HG02938 (cell line): ENCODE measurements around the gene ADCY4.

Experiments used
- ATAC-seq: cut with Tn5 transposase; IDR thresholded peaks from one replicate; pipeline ENCODE4 v1.9.1; 2021; ENCODE audit warnings: mild to moderate bottlenecking, moderate library complexity; ENCODE audit not compliant: unreplicated experiment

The ADCY4 gene

DNA sequence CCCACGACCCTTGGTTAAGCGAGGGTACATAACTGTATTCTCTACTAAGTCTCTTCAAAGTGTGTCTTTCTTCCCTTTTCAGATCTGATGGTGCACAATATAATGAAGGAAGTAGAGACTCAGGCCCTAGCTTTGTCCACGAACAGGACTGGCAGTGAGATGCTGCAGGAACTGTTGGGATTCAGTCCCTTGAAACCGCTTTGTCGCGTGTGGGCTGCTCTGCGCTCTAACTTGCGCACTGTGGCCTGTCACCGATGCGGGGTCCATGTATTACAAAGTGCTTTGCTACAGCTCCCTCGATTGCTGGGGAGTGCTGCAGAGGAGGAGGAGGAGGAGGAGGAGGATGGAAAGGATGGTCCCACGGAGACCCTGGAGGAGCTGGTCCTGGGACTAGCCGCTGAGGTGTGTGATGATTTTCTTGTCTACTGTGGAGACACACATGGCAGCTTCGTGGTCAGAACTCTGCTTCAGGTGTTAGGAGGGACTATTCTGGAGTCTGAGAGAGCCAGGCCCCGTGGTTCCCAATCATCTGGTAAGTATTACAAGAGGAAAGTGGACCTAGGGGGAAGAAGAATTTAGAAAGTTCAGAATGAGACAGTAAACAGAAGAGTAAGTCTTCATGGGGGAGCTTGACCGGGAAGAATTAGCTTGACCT lies 34.4 kb downstream of the ADCY4 start:
- no peak for ATAC-seq

DNA sequence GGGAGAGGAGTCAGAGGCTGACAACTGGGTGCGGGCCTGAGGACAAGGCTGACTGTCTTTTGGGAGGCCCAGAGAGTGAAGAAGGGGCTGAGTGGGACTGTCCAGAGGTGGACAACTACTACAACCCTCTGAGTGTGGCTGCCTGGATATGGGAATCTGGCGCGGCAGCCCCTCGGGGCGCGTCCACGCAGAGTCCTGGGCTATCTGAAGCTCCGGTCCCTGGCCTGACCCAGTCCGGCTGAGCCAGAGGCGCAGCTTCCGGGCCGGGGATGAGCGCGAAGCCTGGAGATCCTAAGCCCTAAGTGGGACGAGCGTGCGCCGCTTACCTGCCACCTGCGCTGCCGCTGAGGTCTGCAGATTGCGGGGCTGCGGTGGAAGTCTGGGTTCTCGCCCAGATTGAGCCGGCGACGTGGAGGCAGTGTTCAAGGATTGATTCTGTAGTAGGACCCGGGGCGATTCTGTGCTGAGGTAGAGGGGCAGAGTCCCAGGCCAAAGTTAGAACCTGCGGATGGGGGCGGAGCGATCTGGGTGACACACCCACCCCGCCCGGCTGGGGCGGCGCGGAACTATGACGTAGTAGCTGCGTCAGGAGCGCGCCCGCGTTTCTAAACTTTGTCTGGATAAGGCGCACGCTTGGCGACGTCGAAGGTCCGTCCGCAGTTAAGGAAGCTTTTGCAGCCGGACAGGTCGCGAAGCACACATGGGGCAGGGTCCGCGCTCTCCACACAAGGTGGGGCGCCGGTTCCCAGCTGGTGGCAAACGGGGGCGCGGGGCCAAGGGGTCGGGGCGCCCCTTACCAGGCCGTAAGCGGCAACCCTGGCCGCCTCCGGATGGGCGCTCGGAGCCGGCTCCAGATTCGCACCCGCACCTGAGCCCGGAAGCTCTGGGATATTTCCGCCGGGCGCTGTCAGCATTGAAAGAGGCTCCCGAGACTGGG lies 35.3 kb downstream of the ADCY4 start, which contains the start of the genes DHRS1 and NOP9:
Gene DHRS1, minus strand, starts transcription at position 526 of the 937 bp plus-strand sequence. CDS start 674 bp downstream, outside the sequence.
Gene NOP9, plus strand, starts transcription at position 596 of the 937 bp plus-strand sequence. Its CDS starts 105 bp downstream, at position 701.
- ATAC-seq = peak; percentile 63

DNA sequence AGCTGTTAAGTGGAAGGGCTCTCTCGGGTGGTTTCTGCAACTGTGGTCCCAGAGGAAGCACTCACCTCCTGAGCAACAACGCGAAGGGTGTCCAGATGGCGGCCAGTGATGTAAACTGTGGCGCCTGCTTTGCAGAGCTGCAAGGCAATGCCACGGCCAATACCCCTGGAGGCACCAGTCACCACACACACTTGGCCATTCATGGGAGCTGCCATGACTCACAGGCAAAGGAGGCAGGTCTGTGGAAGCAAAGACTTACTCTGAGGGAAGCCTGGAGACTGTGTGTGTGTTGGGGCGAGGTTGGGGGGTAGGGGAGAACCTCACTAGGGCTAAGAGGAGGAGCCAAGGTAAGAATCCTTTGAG lies 36.0 kb downstream of the ADCY4 start:
- no peak for ATAC-seq

DNA sequence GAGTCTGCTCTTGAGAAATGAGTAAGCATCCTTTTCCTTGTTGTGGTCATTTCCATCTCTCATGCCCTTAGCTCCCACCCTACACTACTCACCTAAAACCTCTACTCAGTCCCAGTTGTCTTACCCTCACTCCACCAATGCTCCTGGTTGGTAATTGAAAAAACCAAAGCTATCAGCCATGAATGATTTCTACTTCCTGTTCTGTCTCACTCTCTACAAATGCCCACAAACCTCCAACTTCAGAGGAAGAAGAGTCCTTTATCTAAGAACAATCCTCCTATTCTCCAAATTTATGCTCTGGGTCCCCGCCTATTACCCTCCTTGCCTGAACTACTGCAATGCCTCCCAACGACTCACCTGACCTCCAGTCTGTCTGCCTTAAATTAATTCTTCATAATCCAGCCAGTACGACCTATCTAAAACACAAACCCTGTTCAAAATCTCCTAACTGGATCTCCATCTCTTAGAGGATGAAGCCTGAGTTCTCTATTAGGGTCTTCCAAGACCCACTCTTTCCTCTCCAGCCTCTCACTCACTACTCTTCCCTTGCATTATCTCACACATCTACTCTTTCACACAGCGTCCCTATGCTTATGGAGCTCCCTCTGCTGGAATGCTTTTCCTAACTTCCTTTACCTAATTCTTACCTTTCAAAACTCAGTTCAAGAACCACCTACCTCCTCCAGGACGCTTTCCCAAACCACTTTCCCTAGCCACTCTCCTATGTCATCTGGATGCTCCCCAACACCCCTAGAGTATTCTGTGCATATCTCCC lies 37.5 kb downstream of the ADCY4 start:
- ATAC-seq = peak; percentile 10

DNA sequence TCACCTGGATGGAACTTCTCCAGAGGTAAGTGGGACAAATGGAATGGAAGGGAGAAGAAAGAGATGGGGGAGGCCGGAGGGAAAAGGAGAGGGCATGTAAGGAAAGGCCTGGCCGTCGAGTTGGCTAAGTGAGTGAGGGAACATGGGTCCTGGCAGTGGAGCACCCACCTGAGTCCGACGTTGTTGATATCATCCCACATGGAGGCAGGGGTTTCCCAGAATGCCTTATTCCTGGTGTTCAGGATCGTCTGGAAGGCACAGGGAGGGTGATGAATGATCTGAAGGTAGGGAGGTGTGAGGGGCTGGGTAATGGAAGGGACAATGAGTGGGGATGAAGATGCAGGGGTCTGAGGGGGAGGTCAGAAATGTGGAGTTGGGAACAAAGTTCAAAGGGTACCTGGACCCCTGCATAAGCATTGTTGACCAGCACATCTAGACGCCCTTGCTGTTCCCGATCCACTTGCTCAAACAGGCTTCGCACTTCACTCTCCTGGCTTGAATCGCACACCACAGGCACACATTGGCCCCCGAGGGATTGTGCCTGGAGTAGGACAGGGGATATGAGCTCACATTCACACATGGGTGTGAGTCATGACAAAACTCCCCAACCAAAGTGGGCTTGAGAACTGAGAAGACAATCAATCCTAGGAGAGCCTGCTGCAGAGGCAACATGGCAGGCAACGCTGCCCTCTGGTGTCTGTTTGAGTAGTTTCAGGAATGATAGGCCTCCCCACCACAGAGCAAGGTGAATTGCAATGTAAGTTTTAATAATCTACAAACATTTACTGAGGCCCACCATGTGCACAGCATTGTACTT lies 38.3 kb downstream of the ADCY4 start:
- peak; percentile 49 for ATAC-seq

DNA sequence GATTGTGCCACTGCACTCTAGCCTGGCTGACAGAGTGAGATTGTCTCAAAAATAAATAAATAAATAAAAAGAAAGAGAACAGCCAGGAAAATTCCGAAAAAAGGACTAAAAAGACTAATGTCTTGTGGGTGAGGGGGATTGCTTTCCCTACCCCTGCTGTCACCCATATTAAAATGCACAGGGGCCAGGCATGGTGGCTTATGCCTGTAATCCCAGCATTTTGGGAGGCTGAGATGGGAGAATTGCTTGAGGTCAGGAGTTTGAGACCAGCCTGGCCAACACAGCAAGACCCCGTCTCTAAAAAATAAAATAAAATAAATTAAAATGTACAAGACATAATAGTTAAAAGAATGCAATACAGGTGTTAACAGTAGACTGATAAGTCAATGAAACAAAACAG lies 41.3 kb downstream of the ADCY4 start:
- ATAC-seq = no peak

DNA sequence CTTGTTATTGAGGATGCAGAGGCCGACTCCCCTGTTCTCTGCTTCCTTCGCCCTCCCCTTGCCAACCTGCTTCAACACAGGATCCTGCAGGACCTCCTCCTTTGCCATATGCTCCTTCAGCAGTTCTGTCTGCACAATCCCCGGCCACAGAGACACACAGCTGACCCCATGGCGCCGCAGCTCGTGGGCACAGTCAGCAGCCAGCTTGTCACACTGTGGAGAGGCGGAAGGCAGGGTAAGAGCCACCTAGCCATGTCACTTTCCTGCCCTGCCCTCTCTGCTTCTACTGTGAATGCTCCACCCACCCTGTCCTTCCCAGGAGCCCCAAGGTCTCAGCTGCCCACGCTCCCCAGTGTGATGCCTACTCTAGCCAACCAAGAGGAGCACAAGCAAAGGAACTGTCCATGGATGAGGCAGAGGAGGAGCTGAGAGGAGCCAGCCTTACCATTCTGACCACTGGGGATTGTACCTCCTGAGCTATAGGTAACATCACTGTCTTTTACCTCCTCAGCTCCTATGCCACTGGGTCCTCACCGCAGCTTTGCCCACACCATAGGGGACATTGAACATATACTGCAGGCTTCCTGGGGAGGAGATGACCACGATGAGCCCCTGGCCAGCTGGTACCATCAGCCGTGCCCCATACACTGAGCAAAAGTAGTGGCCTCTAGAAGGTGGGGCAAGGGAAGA lies 42.6 kb downstream of the ADCY4 start:
- no peak for ATAC-seq

DNA sequence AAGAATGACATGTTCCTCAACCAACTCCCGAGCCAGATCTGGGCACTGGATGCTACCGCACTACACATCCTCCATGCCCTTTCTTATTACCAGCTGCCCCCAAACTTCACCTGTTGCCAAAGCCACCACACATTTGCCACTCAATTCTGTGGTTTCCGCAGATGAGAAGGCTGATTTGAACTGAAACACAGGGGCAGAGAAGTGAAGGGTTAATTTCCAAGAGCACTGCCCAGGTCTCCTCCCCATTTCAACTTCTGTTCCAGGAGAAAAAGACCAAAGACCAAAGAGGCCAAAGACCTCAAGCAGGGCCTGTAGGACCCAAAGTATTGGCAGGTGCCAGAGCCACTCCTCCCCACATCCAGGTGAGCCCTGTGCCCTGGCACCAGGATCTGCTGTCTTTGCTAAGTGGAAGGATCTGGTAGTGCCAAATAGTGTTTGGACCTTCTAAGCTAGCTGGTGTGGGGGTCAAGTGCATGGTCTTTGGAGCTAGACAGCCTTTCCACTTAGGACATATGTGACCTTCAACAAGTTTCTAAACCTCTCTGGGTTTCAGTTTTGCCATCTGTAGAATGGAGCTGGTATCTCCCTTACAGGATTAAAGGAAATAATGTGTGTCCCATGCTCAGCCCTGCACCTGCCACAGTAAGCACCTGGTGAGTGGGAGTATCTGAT lies 43.3 kb downstream of the ADCY4 start:
- no peak for ATAC-seq

DNA sequence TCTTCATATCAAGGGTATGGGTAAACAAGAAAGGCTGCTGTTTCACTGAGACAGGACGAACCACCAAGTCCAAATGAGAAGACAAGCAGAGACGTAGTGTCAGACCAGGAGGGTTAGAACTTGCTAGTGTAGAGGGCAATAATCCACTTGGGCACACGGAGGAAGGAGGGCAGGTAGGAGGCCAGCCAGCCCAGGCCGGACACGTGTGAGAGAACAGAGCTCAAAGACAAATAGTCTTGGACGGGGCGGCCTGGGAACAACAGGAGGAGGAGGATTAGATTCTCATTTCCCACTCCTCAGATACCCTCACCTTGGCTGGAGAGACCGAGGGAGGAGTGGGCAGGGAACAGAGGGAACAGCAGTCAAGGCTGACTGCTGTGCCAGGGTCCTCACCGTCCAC lies 44.1 kb downstream of the ADCY4 start:
- no peak for ATAC-seq

DNA sequence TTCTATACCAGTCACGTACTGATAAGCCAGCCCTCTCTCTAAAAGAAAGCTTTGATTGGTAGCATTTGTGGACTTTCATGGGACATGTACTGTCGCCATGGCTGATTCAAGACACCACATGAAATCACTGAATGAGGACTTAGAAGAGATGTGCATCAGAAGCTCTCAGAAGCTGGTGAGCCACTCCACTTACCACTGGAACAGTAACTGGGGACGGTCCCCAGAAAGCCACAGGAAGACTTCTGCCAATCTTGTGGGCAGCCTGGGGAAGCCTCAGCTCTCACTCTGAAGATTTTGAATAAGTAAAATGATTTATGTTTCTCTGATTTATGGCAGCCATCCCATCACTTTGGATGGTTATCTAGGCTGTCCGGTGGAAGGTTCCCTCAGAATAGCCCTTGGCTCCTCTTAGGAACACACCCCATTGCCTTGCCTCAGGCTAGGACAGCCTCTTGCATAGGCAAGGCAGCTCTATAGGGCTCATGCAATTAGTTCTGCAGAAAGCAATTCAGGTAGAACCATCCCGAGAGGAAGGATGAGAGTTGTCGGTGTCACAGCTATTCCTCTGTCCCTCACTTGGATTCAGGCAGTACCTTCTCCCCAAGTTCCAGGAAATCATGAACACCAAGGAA lies 45.1 kb downstream of the ADCY4 start:
- ATAC-seq = no peak

DNA sequence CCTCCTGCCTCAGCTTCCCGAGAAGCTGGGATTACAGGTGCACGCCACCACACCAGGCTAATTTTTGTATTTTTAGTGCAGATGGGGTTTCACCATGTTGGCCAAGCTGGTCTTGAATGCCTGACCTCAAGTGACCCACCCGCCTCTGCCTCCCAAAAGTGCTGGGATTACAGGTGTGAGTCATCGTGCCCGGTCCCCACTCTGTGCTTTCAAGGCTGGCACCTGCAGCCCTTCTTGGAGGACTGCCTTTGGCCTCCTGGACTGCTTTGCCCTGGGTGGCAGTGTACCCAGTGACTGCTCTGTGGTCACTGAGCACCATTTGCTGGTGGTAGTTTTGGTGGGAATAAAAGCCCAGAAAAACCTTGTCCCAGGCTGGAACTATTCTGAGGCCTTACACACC lies 47.9 kb downstream of the ADCY4 start:
- ATAC-seq = no peak

DNA sequence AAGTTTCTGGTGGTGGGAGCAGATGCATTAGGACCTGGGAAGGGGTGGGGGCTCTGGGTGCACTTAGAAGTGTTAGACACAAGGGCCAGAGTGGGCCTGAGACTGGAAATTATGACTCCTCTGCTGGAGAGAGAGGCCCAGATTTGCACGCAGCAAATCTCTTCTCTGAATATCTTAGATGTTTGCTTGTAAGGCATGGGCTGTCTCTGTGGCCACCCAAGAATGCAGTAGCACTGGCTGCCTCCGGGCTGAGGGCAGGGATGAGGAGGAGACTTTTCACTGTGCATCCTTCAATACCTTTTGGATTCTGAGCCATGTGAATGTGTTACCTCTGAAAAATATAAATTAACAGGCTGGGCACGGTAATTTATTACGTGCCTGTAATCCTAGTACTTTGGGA lies 49.5 kb downstream of the ADCY4 start:
- no peak for ATAC-seq

DNA sequence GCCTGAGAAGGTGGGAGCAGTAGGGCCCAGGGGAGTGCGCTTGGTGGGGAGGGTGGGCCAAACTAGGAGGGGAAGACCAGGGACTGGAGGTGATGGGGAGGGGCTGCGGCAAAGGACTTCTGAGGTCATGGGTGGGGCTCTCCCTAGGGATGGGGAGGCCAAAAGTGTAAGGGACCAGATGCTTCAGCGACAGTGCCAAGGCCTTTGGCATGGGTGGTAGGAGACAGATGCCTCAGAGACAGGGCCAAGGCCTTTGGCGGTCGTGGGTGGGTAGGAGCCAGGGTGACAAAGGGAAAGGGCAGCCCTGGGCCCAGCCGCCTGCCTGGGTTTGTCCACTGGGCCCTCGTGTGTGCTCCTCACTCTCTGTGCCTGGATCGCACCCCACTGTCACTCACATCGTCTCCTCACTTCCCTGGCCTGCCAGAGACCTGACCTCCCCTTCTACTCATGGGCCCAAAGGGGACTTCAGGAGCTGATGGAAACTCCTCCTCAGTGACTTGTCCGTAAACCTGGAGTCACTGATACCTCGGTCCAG lies 50.3 kb downstream of the ADCY4 start:
- ATAC-seq = no peak

DNA sequence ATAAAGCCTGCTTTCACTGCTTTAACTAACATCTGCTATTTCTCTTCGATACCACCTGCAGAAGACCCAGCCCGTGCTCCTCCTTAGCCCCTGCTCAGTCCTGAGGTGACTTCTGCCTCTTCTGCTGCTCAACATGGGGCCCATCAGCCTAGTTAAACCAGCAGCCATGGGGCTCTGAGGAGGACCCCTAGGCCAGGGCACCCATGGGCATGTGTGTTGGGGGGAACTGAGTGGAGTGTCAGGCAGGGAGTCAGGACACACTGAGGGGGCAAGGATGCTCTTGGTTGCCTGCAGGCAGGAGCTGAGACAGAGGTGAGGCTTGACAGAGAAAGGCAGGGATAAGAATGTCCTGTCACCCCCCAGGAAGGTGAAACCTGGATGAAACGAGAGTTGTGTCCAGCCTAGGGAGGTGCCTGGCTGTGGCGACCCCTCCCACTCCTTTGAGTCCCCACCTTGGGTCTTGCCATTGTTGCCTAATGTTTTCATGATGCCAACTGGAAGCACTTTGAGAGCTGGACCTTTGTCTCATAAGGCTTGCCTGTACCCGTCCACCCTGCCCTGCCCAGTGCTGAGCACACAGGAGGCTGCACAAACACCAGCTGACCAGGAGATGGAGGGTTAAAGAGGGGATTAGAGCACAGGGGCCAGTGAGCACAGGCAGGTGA lies 50.9 kb downstream of the ADCY4 start:
- ATAC-seq = no peak

DNA sequence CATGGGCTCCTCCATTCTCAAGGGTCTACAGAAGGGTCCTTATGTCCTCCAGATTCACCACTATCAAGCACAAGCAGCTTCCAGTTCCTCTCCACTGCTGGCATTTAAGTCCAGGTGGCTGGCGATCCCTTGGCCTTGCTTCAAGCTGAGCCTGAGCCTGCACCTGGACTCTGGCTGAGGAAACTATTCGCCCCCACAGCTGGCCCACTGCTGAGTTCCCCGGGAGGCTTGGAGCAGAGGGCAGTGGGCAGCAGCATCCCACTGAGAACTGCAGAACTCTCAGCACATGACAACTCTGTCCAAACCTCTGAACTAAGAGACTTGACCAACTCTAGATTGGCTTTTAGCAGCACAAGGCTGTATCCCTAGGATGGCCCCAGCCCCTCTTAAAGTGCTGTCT lies 52.1 kb downstream of the ADCY4 start:
- ATAC-seq = no peak

DNA sequence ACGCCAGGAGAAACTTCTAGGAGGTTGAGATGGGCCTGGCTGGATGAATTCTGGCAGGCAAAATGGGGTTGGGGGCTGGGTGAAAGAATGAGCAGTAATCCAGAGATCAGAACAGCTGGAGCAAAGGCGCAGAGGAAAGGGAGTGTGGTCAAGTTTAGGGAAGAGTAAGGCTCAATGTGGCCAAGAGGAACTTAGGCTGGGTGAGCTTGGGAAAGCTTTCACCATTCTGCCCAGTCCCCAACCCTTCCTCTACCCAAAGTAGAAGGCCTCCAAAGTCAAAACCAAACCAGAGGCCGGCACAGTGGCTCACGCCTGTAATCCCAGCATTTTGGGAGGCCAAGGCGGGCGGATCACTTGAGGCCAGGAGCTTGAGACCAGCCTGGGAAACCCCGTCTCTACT lies 53.2 kb downstream of the ADCY4 start:
- no peak for ATAC-seq

DNA sequence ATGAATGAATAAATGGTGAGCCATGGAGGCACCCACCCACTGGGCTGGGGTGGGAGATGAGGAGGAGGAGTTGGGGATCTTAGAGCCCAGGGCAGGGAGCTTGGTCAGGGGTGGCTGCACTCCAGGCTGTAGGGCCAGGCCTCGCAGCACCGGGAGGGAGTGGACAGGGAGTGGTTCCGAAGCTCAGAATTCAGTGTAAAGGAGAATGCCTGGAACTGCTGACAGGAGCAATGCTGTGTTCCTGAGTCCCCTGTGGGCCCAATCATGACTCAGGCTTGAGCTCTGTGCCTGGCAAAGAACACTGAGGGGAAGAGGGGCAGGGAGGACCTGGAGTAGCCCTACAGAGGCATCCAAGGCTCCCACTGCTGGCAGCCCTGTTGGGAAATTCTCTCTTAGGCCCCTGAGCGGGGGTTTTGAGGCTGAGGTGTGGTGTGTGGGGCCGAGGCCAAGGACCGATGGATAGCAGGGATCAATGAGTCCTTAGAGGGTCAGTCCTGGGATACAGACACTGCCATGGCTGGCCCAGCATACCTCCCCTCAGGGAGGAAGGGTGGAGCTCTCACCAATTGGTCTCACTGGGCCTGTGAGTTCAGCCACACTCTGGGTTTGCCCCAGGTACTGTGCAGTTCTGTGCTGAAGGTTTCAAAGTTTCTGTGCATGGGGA lies 53.9 kb downstream of the ADCY4 start:
- no peak for ATAC-seq
